HEK293 (cell line): ENCODE data around the gene MCTP1.

Experiments used
- BCL11B ChIP-seq: fragments of 450-650 bp; formaldehyde crosslinking; IDR thresholded peaks from 2 replicates; pipeline ENCODE4 v1.5.1; 2016; ENCODE audit warnings: low read depth, missing biosample characterization, missing genetic modification characterization
- FEZF1 ChIP-seq: fragments of 450-650 bp; formaldehyde crosslinking; IDR thresholded peaks from 2 replicates; pipeline ENCODE4 v1.5.1; 2016; ENCODE audit warnings: missing biosample characterization, missing genetic modification characterization
- ZBTB7A ChIP-seq: fragments of 450-650 bp; formaldehyde crosslinking; IDR thresholded peaks from 2 replicates; pipeline ENCODE4 v1.5.1; 2016; ENCODE audit warnings: low read depth, missing biosample characterization, missing genetic modification characterization
- ZNF121 ChIP-seq: fragments of 450-650 bp; formaldehyde crosslinking; IDR thresholded peaks from 2 replicates; pipeline ENCODE4 v1.5.1; 2016; ENCODE audit warnings: missing biosample characterization, missing genetic modification characterization
- ZNF146 ChIP-seq: fragments of 450-650 bp; formaldehyde crosslinking; IDR thresholded peaks from 2 replicates; pipeline ENCODE4 v1.5.1; 2016; ENCODE audit warnings: missing biosample characterization, missing genetic modification characterization
- ZNF19 ChIP-seq: fragments of 450-650 bp; formaldehyde crosslinking; IDR thresholded peaks from 2 replicates; pipeline ENCODE4; 2016; ENCODE audit warnings: missing biosample characterization, missing genetic modification characterization, low read depth
- ZNF449 ChIP-seq: fragments of 450-650 bp; formaldehyde crosslinking; IDR thresholded peaks from 2 replicates; pipeline ENCODE4 v1.5.1; 2017; ENCODE audit warnings: missing biosample characterization, mild to moderate bottlenecking, missing genetic modification characterization, moderate library complexity
- ZSCAN30 ChIP-seq: fragments of 450-650 bp; IDR thresholded peaks from 2 replicates; pipeline ENCODE4 v1.5.1; 2018; ENCODE audit warnings: missing biosample characterization, mild to moderate bottlenecking, missing genetic modification characterization, moderate library complexity
- TF ChIP-seq, protein P1 (sequence below): fragments of 450-650 bp; formaldehyde crosslinking; IDR thresholded peaks from 2 replicates; pipeline ENCODE4 v1.5.1; 2016; ENCODE audit warnings: missing biosample characterization, missing genetic modification characterization

GRCh38 chr5:95235439-95235982, 49.4 kb downstream of the MCTP1 start:
- TF ChIP-seq ZSCAN30 (tag by site-specific recombination) (no peak), ZNF146 (tag by site-specific recombination) (no peak), ZNF449 (tag by site-specific recombination) (no peak), ZBTB7A (tag by site-specific recombination) (no peak), ZNF19 (tag by site-specific recombination) (no peak), BCL11B (tag by site-specific recombination) (no peak), ZNF121 (no peak), FEZF1 (tag by site-specific recombination) (no peak)
- TF ChIP-seq, protein P1, sequence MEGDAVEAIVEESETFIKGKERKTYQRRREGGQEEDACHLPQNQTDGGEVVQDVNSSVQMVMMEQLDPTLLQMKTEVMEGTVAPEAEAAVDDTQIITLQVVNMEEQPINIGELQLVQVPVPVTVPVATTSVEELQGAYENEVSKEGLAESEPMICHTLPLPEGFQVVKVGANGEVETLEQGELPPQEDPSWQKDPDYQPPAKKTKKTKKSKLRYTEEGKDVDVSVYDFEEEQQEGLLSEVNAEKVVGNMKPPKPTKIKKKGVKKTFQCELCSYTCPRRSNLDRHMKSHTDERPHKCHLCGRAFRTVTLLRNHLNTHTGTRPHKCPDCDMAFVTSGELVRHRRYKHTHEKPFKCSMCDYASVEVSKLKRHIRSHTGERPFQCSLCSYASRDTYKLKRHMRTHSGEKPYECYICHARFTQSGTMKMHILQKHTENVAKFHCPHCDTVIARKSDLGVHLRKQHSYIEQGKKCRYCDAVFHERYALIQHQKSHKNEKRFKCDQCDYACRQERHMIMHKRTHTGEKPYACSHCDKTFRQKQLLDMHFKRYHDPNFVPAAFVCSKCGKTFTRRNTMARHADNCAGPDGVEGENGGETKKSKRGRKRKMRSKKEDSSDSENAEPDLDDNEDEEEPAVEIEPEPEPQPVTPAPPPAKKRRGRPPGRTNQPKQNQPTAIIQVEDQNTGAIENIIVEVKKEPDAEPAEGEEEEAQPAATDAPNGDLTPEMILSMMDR (tag by site-specific recombination): no peak
